ENCODE measurements around the gene FTH1. TPM values are rescaled to one million over a fixed set of nuclear protein-coding genes. Genes with fewer than 3 reads are reported as not detected.

Gene FTH1
- polyA plus RNA-seq, 1 donor from 2014 or later, result 597 TPM

DNA sequence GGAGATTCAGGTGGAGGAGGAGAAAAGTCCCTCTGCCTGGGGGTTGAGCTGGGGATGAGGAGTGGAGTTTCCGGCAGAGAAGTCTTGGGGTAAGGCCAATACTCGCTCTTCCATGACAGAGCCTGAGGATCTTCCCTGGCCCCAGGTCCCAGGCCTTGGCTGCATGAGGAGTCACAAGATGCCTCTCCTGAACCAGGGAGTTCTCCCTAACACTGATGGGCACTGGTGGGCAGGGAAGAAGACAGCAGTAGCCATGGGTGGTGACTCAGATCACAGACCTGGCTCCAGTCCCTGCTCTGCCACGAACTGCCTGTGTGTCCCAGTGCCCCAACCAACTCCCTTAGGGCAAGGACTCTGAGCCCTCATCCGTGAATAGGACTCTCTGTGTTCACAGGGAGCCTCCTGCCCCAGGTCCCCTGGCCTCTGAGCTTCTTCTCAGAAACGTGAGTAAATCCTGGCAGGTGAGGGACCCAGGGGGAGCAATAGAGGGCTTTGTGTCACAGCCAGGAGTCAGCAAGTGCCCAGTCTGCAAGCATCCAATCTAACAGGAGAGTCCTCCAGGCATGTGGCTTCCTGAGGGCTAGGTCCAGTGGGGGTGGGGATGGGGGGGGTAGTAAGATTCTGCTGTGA is 45.5 kb upstream of the FTH1 start:
- no peak overlapping the region for H3K4me3 ChIP-seq (ENCODE audit: low read length)
- no peak overlapping the region for H3K27ac ChIP-seq (ENCODE audit: low read length)
- H3K9me3 ChIP-seq (ENCODE audit: low read length), result no peaks in the 10 kb centered on the region
- no peaks in the 10 kb centered on the region for H3K36me3 ChIP-seq (ENCODE audit: insufficient read depth, low read length)
- H3F3A ChIP-seq (ENCODE audit: insufficient read depth, low read length, poor library complexity, severe bottlenecking), result no peaks in the 10 kb centered on the region
- TF ChIP-seq, protein P1, sequence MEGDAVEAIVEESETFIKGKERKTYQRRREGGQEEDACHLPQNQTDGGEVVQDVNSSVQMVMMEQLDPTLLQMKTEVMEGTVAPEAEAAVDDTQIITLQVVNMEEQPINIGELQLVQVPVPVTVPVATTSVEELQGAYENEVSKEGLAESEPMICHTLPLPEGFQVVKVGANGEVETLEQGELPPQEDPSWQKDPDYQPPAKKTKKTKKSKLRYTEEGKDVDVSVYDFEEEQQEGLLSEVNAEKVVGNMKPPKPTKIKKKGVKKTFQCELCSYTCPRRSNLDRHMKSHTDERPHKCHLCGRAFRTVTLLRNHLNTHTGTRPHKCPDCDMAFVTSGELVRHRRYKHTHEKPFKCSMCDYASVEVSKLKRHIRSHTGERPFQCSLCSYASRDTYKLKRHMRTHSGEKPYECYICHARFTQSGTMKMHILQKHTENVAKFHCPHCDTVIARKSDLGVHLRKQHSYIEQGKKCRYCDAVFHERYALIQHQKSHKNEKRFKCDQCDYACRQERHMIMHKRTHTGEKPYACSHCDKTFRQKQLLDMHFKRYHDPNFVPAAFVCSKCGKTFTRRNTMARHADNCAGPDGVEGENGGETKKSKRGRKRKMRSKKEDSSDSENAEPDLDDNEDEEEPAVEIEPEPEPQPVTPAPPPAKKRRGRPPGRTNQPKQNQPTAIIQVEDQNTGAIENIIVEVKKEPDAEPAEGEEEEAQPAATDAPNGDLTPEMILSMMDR (IDR thresholded peaks at IDR 0.05; ENCODE audit: poor library complexity, severe bottlenecking), result no peak
- TF ChIP-seq SMC3 (conservative IDR thresholded peaks at IDR 0.05; ENCODE audit: poor library complexity), result no peak
- TF ChIP-seq MXI1 (conservative IDR thresholded peaks at IDR 0.05; ENCODE audit: poor library complexity, severe bottlenecking), result no peak
- no peak for TF ChIP-seq RAD21 (conservative IDR thresholded peaks at IDR 0.05)
- no peak for TF ChIP-seq REST (IDR thresholded peaks at IDR 0.05; ENCODE audit: borderline replicate concordance)
- TF ChIP-seq EP300 (conservative IDR thresholded peaks at IDR 0.05; ENCODE audit: poor library complexity, severe bottlenecking), result no peak
- H3K9me2 ChIP-seq (ENCODE audit: insufficient read depth, low read length), result no peaks in the 10 kb centered on the region
- H2AFZ ChIP-seq (ENCODE audit: low read depth, low read length), result no peak overlapping the region
- no peak overlapping the region for H3K9ac ChIP-seq (ENCODE audit: low read length)
- no peaks in the 10 kb centered on the region for H3K79me2 ChIP-seq (replicated peaks; ENCODE audit: insufficient read depth, low read length)
- H3K27me3 ChIP-seq (ENCODE audit: insufficient read depth, low read depth, low read length), result no peaks in the 10 kb centered on the region
- no peaks in the 10 kb centered on the region for H4K20me1 ChIP-seq (ENCODE audit: insufficient read depth)
- H3K4me2 ChIP-seq (ENCODE audit: low read length), result no peak overlapping the region

DNA sequence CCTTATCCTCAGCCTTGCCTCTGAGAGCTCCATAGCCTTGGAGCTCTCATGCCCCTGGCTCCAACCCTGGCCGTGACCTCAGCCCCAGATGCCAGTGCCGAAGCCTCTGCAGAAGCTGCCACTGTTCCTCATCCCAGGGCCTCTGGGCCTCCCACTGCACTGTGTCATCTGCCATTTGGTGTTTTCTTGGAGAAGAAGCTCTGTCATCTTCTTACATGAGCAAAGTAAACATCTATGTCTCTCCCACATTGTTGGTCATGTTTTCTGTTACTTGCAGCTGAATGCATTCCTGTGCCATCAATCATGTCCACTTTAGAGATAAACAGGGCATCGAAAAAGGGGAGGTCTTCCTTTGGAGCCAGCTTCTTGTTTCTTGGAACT is 45.0 kb upstream of the FTH1 start:
- H3K9me3 ChIP-seq (ENCODE audit: low read length), result no peaks in the 10 kb centered on the region
- H4K20me1 ChIP-seq (ENCODE audit: insufficient read depth), result no peaks in the 10 kb centered on the region
- H3K9me2 ChIP-seq (ENCODE audit: insufficient read depth, low read length), result no peaks in the 10 kb centered on the region
- no peak overlapping the region for H3K9ac ChIP-seq (ENCODE audit: low read length)
- H3K27me3 ChIP-seq (ENCODE audit: insufficient read depth, low read depth, low read length), result no peaks in the 10 kb centered on the region
- H3K36me3 ChIP-seq (ENCODE audit: insufficient read depth, low read length), result no peaks in the 10 kb centered on the region
- H3F3A ChIP-seq (ENCODE audit: insufficient read depth, low read length, poor library complexity, severe bottlenecking), result no peaks in the 10 kb centered on the region
- H3K4me2 ChIP-seq (ENCODE audit: low read length), result no peak overlapping the region
- no peaks in the 10 kb centered on the region for H3K79me2 ChIP-seq (replicated peaks; ENCODE audit: insufficient read depth, low read length)
- no peak for TF ChIP-seq REST (IDR thresholded peaks at IDR 0.05; ENCODE audit: borderline replicate concordance)
- TF ChIP-seq MXI1 (conservative IDR thresholded peaks at IDR 0.05; ENCODE audit: poor library complexity, severe bottlenecking), result no peak
- no peak for TF ChIP-seq POLR2AphosphoS5 (IDR thresholded peaks at IDR 0.05)
- TF ChIP-seq RAD21 (conservative IDR thresholded peaks at IDR 0.05), result no peak
- TF ChIP-seq EP300 (conservative IDR thresholded peaks at IDR 0.05; ENCODE audit: poor library complexity, severe bottlenecking), result no peak
- no peak for TF ChIP-seq SMC3 (conservative IDR thresholded peaks at IDR 0.05; ENCODE audit: poor library complexity)
- H3K4me3 ChIP-seq (ENCODE audit: low read length), result no peak overlapping the region
- H3K27ac ChIP-seq (ENCODE audit: low read length), result no peak overlapping the region
- H2AFZ ChIP-seq (ENCODE audit: low read depth, low read length), result no peak overlapping the region
